GM12874 (cell line): Measurements from ENCODE around the gene DDX49.

Experiments used
- TF ChIP-seq, protein P1 (sequence below): IDR thresholded peaks from 2 replicates; pipeline ENCODE4 v1.5.1; 2011; ENCODE audit warnings: low read depth, mild to moderate bottlenecking, control low read depth, low read length, moderate library complexity; ENCODE audit not compliant: insufficient read depth

Gene DDX49

DNA sequence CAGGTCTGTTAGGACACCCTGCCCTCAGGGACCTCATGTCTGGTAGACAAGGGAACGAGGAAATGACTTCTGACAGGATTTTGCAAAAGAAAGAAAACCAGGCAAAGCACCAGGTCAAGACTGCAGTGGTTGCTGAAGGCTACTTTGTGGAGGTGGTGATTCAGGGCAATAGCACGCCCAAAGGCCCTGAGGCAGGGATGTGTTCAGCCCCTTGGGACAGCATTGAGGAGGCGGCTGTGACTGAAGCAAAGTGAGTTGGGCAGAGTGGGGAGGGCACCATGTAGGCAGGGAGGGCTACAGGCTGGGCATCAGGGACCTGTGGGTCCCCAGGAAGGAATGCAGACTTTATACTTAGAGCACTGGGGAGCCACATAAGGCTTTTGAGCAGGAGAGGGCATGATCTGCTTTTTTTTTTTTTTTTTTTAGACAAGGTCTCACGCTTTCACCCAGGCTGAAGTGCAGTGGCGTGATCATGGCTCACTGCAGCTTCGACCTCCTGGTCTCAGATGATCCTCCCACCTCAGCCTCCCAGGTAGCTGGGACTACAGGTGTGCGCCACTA, 32.3 kb downstream of the DDX49 start:
- TF ChIP-seq, protein P1, sequence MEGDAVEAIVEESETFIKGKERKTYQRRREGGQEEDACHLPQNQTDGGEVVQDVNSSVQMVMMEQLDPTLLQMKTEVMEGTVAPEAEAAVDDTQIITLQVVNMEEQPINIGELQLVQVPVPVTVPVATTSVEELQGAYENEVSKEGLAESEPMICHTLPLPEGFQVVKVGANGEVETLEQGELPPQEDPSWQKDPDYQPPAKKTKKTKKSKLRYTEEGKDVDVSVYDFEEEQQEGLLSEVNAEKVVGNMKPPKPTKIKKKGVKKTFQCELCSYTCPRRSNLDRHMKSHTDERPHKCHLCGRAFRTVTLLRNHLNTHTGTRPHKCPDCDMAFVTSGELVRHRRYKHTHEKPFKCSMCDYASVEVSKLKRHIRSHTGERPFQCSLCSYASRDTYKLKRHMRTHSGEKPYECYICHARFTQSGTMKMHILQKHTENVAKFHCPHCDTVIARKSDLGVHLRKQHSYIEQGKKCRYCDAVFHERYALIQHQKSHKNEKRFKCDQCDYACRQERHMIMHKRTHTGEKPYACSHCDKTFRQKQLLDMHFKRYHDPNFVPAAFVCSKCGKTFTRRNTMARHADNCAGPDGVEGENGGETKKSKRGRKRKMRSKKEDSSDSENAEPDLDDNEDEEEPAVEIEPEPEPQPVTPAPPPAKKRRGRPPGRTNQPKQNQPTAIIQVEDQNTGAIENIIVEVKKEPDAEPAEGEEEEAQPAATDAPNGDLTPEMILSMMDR: no peak

DNA sequence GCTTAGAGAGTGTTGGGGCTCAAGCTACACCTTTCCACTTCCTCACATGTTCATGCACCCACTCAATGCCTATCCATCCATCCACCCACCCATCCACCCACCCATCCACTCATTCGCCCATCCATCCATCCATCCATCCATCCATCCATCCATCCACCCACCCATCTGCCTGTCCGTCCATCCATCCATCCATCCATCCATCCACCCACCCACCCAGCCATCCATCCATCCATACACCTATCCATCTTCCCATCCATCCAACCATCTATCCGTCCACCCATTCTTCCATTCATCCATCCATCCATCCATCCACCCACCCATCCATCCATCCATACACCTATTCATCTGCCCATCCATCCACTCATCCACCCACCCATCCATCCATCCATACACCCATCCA, 34.6 kb downstream of the DDX49 start:
- TF ChIP-seq, protein P1: no peak

DNA sequence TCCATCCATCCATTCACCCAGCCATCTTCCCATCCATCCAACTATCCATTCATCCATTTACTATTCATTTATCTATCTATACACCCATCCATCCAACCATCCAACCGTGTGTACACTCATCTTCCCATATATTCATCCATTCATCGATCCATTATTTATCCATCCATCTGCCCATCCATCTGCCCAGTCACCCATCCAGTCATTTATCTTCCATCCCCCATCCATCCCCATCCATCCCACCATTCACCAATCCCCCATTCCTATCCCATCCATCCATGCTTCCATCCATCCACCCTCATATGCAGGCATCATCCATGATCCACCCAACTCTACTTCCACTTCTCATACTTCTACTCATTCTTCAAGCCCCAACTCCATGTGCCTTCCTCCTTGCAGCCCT, 35.5 kb downstream of the DDX49 start:
- TF ChIP-seq, protein P1: no peak

DNA sequence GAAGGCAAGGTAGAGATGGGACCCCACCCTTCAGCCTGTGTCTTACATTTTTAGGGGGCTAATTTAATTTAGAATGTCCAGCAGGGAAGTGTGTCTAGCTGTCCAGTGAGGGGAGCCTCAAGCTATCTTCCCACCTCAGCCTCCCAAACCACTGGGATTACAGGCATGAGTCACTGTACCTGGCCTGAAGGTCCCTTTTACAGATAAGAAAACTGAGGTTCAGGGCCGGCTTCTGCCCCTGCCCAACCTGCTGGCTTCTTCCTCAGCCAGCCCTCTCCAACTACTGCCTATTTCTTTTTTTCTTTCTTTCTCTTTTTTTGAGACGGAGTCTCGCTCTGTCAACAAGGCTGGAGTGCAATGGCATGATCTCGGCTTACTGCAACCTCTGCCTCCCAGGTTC, 40.9 kb downstream of the DDX49 start:
- TF ChIP-seq, protein P1: no peak

DNA sequence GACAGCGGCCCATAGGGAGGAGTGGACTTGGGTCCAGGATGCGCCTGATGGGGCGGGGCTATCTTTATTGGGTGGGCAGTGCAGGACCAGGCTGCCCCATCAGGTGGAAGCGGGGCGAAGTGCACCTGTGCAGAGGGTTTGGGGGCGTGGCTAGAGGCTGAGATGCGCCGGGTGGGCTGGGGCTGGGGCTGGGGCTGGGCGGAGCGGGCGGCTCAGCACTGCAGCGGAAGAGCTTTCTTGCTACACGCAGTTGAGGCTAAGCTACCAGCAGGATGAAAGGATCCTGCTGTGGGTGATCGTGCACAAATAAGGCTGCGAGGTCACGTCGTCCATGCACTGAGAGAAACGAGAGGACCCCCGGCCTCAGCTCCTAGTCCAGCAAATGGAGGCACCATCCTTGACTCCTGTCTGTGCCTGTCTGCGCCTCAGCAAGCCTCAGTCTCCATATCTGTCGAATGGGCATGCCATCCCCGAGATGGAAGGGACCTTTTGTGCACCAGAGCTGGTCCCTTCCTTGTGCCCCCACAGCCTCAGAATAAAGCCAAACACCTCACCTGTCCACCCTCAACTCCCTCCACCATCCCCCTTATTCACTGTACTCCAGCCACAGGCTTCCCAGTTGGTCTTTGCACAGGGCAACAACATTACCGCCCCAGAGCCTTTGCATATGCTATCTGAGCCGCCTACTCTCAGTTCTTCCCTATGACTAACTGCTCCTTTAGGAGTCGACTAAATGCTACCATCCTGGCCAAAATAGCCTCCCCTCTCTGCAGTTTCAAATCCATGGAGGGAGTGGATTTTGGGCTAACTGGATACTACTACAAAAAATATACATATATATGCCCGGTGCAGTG, 42.5 kb downstream of the DDX49 start:
- TF ChIP-seq, protein P1: no peak

DNA sequence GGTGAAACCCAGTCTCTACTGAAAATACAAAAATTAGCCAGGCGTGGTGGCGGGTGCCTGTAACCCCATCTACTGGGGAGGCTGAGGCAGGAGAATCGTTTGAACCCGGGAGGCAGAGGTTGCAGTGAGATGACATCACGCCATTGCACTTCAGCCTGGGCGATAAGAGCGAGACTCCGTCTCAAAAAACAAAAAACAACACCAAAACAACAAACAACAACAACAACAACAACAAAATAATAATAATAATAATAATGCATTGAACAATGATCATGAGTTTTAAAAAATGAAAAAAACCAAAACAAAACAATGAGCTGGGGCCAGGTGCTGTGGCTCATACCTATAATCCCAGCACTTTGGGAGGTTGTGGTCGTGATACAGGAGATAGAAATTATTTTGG, 44.6 kb downstream of the DDX49 start:
- TF ChIP-seq, protein P1: no peak

DNA sequence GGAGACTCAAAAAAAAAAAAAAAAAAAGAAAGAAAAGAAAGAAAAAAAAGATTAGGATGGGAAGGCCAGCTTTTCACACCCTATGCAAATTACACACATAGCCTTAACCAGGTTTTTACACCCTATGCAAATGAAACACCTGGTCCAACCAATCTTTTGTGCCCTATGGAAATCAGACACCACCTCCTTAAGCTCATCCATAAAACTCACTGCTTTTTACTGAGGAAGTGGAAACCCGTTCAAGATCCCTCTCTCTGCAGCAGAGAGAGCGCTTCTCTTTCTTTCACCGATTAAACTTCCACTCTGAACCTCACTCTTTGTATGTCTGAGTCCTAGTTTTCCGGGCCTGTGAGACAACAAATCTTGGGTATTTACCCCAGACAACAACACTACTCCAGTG, 46.8 kb downstream of the DDX49 start:
- TF ChIP-seq, protein P1: no peak
